DMS53 treated with DMSO at 0.1 percent for 48 hours (cell line): ENCODE results near the gene BCL11A.
"Not testable (repeated sequence)": the region's sequence is repeated elsewhere in the genome, so short reads cannot be mapped to it uniquely, and the experiment has no call there.

Source experiments
- DNase-seq: peaks from one replicate; lab custom pipeline; 2025; ENCODE audit not compliant: unreplicated experiment; lab: John Stamatoyannopoulos, UW

The BCL11A gene

GRCh38 chr2:60439219-60439974, 114.1 kb downstream of the BCL11A start:
- no peak for DNase-seq

- DNase-seq: no peak
Observed at GRCh38 chr2:60438653-60439052, 114.8 kb downstream of the BCL11A start.

DNA sequence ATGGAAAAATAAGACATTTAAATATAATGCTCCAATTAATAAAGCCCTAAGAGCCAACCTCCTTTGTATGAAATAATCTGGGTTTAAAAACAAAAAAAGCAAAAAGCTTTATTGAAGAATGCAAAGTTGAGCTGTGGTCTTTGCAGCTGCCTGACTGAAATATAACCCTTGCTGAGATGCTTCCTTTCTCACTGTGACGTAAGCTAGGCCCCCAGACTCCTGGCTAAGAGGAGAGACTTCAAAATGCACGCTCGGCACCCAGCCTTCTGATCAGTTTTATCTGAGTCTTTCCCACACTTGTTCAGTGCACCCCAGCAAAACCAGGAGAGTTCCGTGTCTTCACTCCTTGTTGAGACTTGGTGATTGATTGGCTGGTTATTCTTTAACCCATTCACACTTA, 115.3 kb downstream of the BCL11A start:
- no peak for DNase-seq

- DNase-seq: no peak
Observed at GRCh38 chr2:60437080-60437696, 116.3 kb downstream of the BCL11A start.

- DNase-seq: no peak
Observed at GRCh38 chr2:60433018-60433596, 120.3 kb downstream of the BCL11A start.

DNA sequence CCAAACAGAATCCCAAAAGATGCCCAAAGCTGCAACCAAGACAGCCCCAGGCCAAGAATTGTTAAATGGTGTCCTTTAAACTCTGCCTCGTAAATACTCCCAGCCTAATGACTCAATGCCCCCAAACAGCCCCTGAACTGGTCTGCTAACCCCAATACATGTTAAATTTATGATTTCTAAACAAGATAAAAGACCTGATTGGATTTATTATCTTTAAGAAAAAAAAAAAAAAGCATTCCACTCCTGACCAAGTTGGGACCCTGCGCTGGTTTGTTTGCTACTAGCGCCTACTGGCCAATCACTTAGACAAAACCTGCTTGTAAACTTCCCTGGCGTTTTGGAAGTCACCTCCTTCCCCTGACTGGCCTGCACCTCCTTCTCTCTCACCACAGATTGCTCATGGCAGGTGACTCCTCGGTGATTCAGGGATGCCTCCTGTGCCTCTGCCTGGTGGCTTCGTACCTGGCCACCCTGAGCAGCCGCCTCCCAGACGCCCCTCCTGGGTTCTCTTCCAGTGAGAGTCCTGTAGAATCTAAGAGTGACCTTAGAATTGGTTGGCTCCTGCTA, 121.3 kb downstream of the BCL11A start:
- DNase-seq: no peak

DNA sequence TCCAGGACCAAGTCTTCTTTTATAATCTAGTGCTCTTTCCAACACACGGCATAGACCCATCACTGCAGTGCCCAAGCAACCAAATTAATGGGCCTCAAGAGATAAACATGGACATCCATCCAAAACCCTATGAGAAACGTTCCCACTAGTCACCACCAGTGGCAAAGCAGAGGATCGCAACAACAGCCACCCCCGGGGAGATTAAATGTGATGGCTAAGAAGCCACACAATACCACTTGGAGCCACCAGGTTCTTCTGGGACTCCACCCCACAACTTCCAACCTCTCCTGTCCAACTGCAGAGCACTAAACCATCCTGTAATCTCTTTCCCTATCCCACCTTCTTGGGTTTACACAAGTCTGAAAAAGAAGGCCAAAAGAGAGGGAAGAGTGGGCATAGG, 123.8 kb downstream of the BCL11A start:
- no peak for DNase-seq

DNA sequence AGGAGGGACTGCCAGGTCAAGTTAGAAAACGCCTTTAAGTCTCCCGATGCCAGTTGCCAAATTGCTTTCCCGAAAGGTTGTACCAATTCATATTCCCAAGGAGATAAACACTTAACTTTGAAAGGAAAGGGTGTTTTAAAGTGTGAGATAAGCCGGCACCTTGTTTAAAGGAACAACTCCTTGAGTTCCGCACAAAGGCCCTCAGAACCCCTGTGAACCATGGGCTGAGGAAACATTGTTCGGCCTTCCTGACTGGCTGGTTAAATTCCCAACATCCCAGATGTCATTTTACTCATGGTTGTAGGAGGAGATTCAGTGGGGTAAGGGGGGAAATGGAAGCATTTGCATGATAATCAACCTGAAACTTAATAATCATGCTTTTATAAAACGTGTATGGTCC, 126.6 kb downstream of the BCL11A start:
- DNase-seq: no peak

DNA sequence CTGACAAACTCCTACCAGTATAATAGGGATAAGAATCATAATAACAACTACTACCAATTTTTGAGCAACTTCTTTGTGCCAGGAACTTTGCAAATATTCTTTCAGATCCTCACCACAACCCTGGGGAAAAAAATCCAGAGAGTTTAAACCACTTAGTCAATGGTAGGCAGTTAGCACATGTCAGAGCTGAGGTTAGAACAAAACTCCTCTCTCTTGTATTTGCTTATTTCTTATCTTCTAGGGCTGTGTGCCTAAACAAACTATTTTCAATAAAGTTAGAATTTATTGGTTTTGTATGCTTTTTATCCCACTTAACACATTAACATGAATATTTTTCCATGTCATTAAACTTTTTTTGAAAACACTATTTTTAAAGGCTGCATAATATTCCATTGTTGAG, 127.1 kb downstream of the BCL11A start:
- DNase-seq: no peak

DNA sequence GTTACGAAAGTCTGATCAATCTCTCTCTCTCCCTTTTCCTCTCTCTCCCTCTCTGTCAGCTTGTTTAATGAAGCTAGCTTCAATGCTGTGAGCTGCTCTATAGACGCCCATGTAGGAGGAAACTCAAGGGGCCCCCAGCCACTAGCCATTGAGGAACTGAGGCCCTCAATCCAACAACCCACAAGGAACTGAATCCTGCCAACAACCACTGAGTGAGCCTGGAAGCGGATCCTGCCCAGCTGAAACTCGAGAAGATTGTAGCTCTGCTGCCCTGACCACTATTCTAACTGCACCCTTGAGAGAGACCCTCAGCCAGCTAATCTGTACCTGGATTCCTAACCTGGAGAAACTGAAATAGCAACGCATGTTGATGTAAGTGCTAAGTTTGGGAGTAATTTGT, 129.2 kb downstream of the BCL11A start:
- no peak for DNase-seq

DNA sequence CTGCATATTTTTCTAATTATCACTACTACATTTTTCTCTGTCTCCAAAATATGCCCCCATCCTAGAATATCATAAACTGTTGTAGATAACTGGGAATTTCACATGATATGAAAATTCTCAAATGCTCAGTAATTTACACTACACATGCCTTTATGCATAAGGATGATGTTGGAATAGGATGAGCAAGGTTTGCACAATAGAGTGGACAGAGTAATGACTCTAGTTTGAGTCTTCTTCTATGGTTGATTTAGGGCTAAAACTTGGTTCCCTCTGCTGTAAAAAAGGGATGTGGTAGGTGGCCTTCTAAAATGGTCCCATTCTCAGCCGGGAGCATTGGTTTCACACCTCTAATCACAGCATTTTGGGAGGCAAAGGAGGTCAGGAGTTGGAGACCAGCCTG, 129.9 kb downstream of the BCL11A start:
- DNase-seq: no peak

DNA sequence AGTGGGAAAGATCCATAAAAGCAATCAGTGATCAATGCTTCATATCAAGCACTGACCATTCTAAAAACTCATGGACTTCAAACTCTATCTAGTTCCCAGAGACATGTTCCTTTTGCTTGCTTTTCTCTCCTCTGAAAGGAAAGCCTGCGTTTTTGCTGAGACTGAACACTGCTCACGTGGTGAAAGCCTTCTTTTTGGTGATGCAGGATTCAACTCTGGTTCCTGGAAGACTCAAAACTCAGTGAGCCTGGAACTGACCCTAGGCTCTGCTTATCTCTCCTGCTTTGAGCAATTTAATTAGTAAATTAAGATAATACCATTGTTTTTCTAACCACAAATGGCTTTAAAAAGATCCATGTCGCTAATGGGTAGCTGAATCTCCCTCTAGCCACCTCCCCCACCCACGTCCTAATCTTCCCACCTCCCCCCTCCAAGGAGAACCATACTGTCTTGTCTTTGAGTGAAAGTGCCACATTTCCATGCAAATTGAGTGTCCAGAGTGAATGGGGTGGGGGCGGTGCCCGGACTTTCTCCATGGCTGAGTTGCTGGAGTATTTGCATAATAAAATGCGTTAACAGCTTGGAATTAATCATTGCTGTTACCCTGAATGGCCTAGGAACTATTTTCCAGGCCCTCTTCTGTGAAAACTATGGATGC, 130.5 kb downstream of the BCL11A start:
- no peak for DNase-seq

GRCh38 chr2:60417210-60417609, 136.2 kb downstream of the BCL11A start:
- DNase-seq: not testable (repeated sequence)

DNA sequence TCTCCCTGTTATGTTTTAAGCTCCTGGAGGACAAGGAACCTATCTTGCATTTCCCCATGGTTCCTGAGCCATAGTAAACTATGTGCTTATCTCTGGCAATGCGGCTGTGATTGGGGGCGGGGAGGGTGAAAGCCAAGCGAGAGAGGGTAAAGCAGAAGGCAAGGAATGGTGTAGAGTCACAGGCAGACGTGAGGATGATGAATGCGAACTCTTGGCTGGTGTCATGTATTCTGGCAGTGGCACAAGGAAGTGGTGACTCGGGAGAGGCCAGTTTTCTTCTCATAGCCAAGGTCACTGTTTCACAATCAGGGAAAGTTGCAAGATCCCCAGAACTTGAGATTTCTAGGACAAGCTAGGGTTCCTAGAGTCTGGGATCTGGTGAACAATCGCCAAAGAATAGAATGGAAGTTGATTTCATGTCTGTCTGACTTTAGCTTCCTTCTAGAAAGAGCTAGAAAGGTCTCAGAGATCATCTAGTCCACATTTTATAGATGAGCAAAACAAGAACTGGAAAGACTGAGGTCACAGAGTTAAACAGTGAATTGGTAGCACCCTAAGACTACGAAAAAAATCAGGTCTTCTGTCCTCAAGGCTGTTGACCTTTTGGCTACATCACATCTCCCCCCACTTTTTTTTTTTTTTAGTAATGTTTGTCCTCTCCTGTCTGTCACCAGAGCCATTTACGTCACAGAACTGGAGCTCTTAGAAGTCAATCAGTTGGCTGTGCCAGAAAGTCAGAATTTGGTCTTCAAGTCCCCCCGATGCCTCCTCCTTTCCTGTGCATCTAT, 137.0 kb downstream of the BCL11A start:
- DNase-seq: no peak

GRCh38 chr2:60415814-60416213, 137.6 kb downstream of the BCL11A start:
- DNase-seq: no peak

DNA sequence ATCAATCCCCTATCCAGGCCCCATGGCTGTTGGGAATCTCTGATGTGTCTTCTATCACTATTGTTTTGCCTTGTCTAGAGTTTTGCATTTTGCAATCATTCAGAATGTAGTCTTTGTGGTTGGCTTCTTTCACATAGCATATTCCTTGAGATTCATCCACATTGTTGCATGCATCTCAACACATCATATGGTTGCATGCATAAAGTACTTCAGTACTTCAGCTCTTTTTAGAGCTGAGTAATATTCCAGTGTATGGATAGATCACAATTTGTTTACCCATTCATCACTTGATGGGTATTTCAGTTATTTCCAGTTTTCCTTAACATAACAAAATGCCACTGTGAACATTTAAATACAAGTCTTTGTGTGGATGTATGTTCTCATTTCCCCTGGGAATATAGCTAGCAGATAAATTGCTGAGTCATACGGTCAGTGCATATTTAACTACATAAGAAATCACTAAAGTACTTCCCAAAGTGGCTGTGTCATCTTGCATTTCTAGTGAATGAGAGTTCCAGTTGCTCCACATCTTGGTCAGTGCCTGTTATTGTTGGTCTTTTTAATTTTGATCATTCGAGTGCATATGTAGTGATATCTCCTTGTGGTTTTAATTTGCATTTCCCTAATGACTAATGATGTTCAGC, 138.8 kb downstream of the BCL11A start:
- DNase-seq: no peak

- no peak for DNase-seq
Observed at GRCh38 chr2:60413814-60414168, 139.7 kb downstream of the BCL11A start.

- DNase-seq: no peak
Observed at GRCh38 chr2:60413069-60413813, 140.2 kb downstream of the BCL11A start.

GRCh38 chr2:60412620-60413019, 140.8 kb downstream of the BCL11A start:
- DNase-seq: no peak

- DNase-seq: no peak
Observed at GRCh38 chr2:60412027-60412426, 141.4 kb downstream of the BCL11A start.
